Fibroblast of the aortic adventitia (primary cell): Measurements from ENCODE around the gene KCNJ15. TPM values are rescaled to one million over a fixed set of nuclear protein-coding genes. Genes with fewer than 3 reads are reported as not detected.
A peak's percentile ranks its signal among the peaks of the same experiment; 100 is the strongest.

ENCODE experiments used
- DNase-seq: peaks from one replicate; pipeline ENCODE4 v3.0.0-alpha.2; 2010; ENCODE audit warnings: low read depth
- H3K4me3 ChIP-seq: 2 replicates; pipeline ENCODE4 v1.5.1; 2011; ENCODE audit warnings: low read depth, mild to moderate bottlenecking, control low read depth, low read length, moderate library complexity
- CTCF ChIP-seq: IDR thresholded peaks from 2 replicates; pipeline ENCODE4 v1.5.1; 2011; ENCODE audit warnings: mild to moderate bottlenecking, low read length, control low read depth, inconsistent platforms; ENCODE audit not compliant: insufficient read depth
- total RNA-seq: library from RNA; depleted of rRNA; stranded (reverse); fragments of >200 nt; gene quantifications from 2 replicates; pipeline ENCODE4 v1.2.3, GENCODE V29; 2012; ENCODE audit warnings: low replicate concordance

Gene KCNJ15
- total RNA-seq, 1 donor: 0.36 TPM

DNA sequence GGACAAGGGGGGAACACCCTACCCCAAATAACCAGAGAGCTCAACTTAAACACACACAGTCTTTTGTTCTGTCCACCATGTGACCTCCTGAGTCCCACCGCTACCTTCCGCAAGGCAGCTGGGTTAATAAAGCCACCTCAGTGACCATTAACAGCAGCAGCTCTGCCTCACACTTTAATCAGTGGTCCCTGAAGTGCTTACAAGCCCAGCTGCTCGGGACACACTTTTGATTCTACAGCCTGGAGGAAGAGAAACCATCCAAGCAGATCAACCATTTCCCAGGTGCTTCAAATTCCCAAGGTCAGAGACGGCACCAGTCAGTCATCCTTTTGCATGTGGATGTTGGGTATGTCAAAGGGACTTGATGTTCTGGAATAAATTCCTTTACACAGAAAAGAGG, 70.1 kb downstream of the KCNJ15 start:
- H3K4me3 ChIP-seq: no peak overlapping the region
- no peak for TF ChIP-seq CTCF
- DNase-seq: no peak

GRCh38 chr21:38327984-38328383, 71.2 kb downstream of the KCNJ15 start:
- no peak overlapping the region for H3K4me3 ChIP-seq
- TF ChIP-seq CTCF: no peak
- peak; percentile 43 for DNase-seq

GRCh38 chr21:38329162-38329561, 72.4 kb downstream of the KCNJ15 start:
- no peak for DNase-seq
- TF ChIP-seq CTCF: no peak
- H3K4me3 ChIP-seq: no peak overlapping the region

DNA sequence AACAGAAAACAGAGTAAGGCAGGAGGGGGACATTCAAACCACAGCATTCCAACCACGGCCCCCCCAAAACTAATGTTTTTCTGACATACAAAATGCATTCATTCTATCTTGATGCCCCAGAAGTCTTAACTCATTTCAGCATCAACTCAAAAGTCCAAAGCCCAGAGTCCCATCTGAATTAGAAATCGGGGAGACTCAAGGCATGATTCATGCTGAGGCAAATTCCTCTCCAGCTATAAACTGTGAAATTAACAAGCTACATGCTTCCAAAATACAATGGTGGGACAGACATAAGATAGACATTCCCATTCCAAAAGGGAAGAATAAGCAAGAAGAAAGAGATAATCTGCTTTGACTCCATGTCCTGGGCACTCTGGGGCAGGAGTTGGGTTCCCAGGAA, 73.9 kb downstream of the KCNJ15 start:
- no peak overlapping the region for H3K4me3 ChIP-seq
- no peak for TF ChIP-seq CTCF
- no peak for DNase-seq

DNA sequence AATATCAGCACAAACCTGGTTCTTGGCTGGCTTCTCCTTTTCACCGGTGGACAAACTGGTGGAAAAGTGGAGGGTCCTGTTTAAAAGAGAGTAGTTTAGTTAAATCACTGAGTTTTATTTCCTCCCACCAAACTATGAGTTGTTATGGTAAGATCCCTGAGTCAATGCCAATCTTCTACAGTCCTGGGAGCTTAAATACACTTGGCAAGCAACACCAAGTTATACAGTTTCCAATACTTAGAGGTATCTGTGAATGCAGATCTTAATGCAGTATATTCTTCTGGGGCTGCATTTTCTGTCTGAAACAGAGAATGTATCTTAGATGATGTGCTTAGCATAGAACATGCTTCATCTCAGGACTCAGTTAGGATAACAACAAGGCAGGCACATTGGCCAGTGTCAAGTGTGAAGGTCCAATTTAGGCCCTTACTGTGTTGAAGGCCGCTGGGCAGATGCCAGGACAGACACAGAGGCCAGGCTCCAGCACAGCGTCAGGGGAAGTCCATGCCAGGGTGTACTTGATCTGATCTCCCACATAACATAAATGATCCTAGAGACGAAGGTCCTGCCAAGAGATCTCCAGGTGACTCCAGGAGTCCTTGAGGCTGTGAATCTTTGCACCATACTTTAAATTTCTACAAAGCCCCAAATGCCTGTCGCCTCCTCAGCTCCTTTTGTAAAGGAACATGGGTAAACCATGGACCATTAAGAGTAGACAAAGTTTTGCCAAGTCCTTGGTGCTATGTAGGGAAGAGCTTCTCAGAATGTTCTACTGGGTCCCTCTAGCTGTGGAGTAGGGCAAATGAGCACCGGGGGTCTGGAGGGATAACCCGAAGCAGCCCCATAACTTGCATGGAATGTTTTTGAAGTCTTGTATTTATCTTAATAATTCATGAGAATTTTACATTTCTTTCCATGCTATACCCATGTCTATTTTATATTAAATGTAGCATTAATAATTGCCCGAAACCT, 76.8 kb downstream of the KCNJ15 start:
- TF ChIP-seq CTCF: peak; percentile 42
- no peak overlapping the region for H3K4me3 ChIP-seq
- DNase-seq: peak; percentile 44

- no peak for DNase-seq
- no peak for TF ChIP-seq CTCF
- H3K4me3 ChIP-seq: no peak overlapping the region
These were observed 78.1 kb downstream of the KCNJ15 start for GRCh38 chr21:38334866-38335265.
